ENCODE data around the gene RTN4.

DNA sequence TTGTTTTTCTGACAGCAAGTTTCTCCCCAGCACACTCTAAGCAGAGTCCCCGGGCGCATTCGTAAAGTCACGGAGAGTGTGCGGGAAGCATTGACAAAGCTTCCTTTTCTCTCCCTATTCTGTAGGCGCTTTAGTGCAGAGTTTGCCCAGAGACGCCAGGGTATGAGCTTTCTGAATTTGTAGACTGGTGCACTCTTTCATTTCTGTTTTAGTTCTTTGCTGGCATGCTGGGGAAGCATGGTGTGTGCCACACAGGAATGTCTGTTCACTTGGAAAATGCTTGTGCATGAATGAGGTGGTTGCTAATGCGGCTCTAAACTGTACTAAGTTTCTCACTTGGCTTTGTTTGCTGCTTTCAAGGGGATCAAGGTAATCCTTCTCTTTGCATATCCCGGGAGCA is 102.6 kb downstream of the RTN4 start:
- TF ChIP-seq, protein P1, sequence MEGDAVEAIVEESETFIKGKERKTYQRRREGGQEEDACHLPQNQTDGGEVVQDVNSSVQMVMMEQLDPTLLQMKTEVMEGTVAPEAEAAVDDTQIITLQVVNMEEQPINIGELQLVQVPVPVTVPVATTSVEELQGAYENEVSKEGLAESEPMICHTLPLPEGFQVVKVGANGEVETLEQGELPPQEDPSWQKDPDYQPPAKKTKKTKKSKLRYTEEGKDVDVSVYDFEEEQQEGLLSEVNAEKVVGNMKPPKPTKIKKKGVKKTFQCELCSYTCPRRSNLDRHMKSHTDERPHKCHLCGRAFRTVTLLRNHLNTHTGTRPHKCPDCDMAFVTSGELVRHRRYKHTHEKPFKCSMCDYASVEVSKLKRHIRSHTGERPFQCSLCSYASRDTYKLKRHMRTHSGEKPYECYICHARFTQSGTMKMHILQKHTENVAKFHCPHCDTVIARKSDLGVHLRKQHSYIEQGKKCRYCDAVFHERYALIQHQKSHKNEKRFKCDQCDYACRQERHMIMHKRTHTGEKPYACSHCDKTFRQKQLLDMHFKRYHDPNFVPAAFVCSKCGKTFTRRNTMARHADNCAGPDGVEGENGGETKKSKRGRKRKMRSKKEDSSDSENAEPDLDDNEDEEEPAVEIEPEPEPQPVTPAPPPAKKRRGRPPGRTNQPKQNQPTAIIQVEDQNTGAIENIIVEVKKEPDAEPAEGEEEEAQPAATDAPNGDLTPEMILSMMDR (IDR thresholded peaks at IDR 0.05; ENCODE audit: low read depth, low read length), result no peak
- TF ChIP-seq EZH2phosphoT487 (IDR thresholded peaks at IDR 0.05; ENCODE audit: low read depth), result no peak

Data from OCI-LY3 (cell line).